Measurements from ENCODE around the gene SRRM2. TPM values are rescaled to one million over a fixed set of nuclear protein-coding genes. Genes with fewer than 3 reads are reported as not detected.

The SRRM2 gene
- total and polyA plus RNA-seq, 9 of the 15 experiments (the other 6 are each of a cell fraction or from before 2014, with no cell fraction given), result 26.7 to 563 (median 81.1) TPM

GRCh38 chr16:2777231-2777902 lies 24.9 kb downstream of the SRRM2 start, which contains the start of gene ELOB (continued):
- TF ChIP-seq ZNF444 (CRISPR knock-in tag; IDR thresholded peaks at IDR 0.05), result no peak
- TF ChIP-seq TAF9B (IDR thresholded peaks at IDR 0.05; ENCODE audit: partially characterized antibody), result peak; percentile 97
- TF ChIP-seq ZFP36 (IDR thresholded peaks at IDR 0.05; ENCODE audit: low read depth, low read length, partially characterized antibody), result no peak
- TF ChIP-seq NFXL1 (CRISPR knock-in tag; IDR thresholded peaks at IDR 0.05), result no peak
- TF ChIP-seq FIP1L1 (IDR thresholded peaks at IDR 0.05; ENCODE audit: low read depth, low read length, poor library complexity, severe bottlenecking), result no peak
- no peak for TF ChIP-seq TRIM28 (IDR thresholded peaks at IDR 0.05)
- no peak for TF ChIP-seq PYGO2 (tag; IDR thresholded peaks at IDR 0.05)
- no peak for TF ChIP-seq HNRNPUL1 (IDR thresholded peaks at IDR 0.05; ENCODE audit: low read length)
- no peak for TF ChIP-seq SNRNP70 (optimal IDR thresholded peaks at IDR 0.05; ENCODE audit: low read depth, low read length)
- no peak for TF ChIP-seq ZNF695 (CRISPR knock-in tag; IDR thresholded peaks at IDR 0.05)
- TF ChIP-seq SAFB2 (IDR thresholded peaks at IDR 0.05; ENCODE audit: borderline replicate concordance, low read depth, low read length, severe bottlenecking), result no peak
- no peak for TF ChIP-seq DPF2 (IDR thresholded peaks at IDR 0.05)
- TF ChIP-seq ZNF23 (CRISPR knock-in tag; IDR thresholded peaks at IDR 0.05), result no peak
- no peak for TF ChIP-seq RBM14 (IDR thresholded peaks at IDR 0.05; ENCODE audit: borderline replicate concordance, insufficient read depth, low read depth, low read length)
- TF ChIP-seq RB1 (IDR thresholded peaks at IDR 0.05; ENCODE audit: low read depth), result peak; percentile 81
- TF ChIP-seq TEAD1 (CRISPR knock-in tag; IDR thresholded peaks at IDR 0.05), result peak; percentile 59 to 74; a peak in 2 of 4 replicates
- TF ChIP-seq MCM7 (IDR thresholded peaks at IDR 0.05), result no peak
- no peak for TF ChIP-seq PHF21A (IDR thresholded peaks at IDR 0.05; ENCODE audit: borderline replicate concordance, low read depth)
- TF ChIP-seq CBX3 (IDR thresholded peaks at IDR 0.05; ENCODE audit: borderline replicate concordance in 1 of 2, low read length in 2 of 2), result no peak
- TF ChIP-seq ESRRA (IDR thresholded peaks at IDR 0.05; ENCODE audit: borderline replicate concordance, low read depth), result peak; percentile 59; the same call in 1 of the 2 replicates
- TF ChIP-seq ZC3H4 (CRISPR knock-in tag; IDR thresholded peaks at IDR 0.05; ENCODE audit: borderline replicate concordance), result no peak; the same call in none of the 2 replicates
- peak; percentile 79 for TF ChIP-seq POLR2H (tag; IDR thresholded peaks at IDR 0.05; ENCODE audit: low read depth)
- no peak for TF ChIP-seq ZNF24 (IDR thresholded peaks at IDR 0.05)
- TF ChIP-seq SMARCE1 (IDR thresholded peaks at IDR 0.05), result no peak
- no peak; the same call in 1 of the 2 replicates for TF ChIP-seq ZNF511 (CRISPR knock-in tag; IDR thresholded peaks at IDR 0.05)
- peak; percentile 52; the same call in 1 of the 2 replicates for TF ChIP-seq GATAD2B (IDR thresholded peaks at IDR 0.05; ENCODE audit: borderline replicate concordance)
- TF ChIP-seq ARID2 (IDR thresholded peaks at IDR 0.05), result no peak
- TF ChIP-seq FOXJ3 (CRISPR knock-in tag; IDR thresholded peaks at IDR 0.05), result no peak
- TF ChIP-seq ZNF431 (CRISPR knock-in tag; IDR thresholded peaks at IDR 0.05), result no peak
- no peak for TF ChIP-seq CBX8 (IDR thresholded peaks at IDR 0.05; ENCODE audit: borderline replicate concordance, extremely low read depth, low read depth, low read length, poor library complexity, severe bottlenecking)
- TF ChIP-seq ELF1 (tag; IDR thresholded peaks at IDR 0.05), result no peak
- TF ChIP-seq DDX20 (tag; IDR thresholded peaks at IDR 0.05; ENCODE audit: low read depth), result no peak
- TF ChIP-seq ZNF324 (CRISPR knock-in tag; IDR thresholded peaks at IDR 0.05), result no peak
